Psoas muscle (tissue), 8 donors: ENCODE measurements around the gene ADGRG1. TPM values are rescaled to one million over a fixed set of nuclear protein-coding genes. Genes with fewer than 3 reads are reported as not detected.
A peak's percentile ranks its signal among the peaks of the same experiment; 100 is the strongest.
"Not testable (repeated sequence)": the region's sequence is repeated elsewhere in the genome, so short reads cannot be mapped to it uniquely, and the experiment has no call there.

Source experiments
- ATAC-seq, 4 donors: fragments of 200-7000 bp; cut with Tn5 transposase; one replicate each; pipeline ENCODE4 v1.9.1; 2020; ENCODE audit warnings: moderate library complexity in 3 of 4, mild to moderate bottlenecking in 2 of 4
- DNase-seq, 2 donors: peaks; one replicate each; pipeline ENCODE4 v3.0.0-alpha.2; 2020
- H3K27ac ChIP-seq: fragments of 200-600 bp; one replicate; pipeline ENCODE4 v1.8.0; 2022
- H3K27me3 ChIP-seq, 3 donors: fragments of 200-600 bp in 1 of 3; one replicate each; pipeline versions ENCODE4 v1.6.1 to v1.8.0; 2013 to 2022; ENCODE audit warnings: low read length in 2 of 3, mild to moderate bottlenecking in 2 of 3, moderate library complexity in 1 of 3; ENCODE audit not compliant: insufficient read depth in 3 of 3
- H3K36me3 ChIP-seq, 2 donors: fragments of 200-600 bp in 1 of 2; one replicate each; pipeline versions ENCODE4 v1.6.1 to v1.8.0; 2013 to 2022; ENCODE audit warnings: low read depth in 1 of 2, mild to moderate bottlenecking in 1 of 2, moderate library complexity in 1 of 2; ENCODE audit not compliant: insufficient read depth in 1 of 2
- H3K4me1 ChIP-seq: fragments of 200-600 bp; one replicate; pipeline ENCODE4 v1.8.0; 2022
- H3K4me3 ChIP-seq: fragments of 200-600 bp; one replicate; pipeline ENCODE4 v1.8.0; 2022; ENCODE audit warnings: mild to moderate bottlenecking
- H3K9me3 ChIP-seq: fragments of 200-600 bp; one replicate; pipeline ENCODE4 v1.8.0; 2022
- CTCF ChIP-seq: fragments of 200-600 bp; IDR thresholded peaks from one replicate; pipeline ENCODE4 v1.8.0; 2022; ENCODE audit warnings: antibody characterized with exemption
- whole genome bisulfite sequencing, 3 donors: extraction: QIAGEN DNeasy Blood & Tissue Kit; methylation state at CpG; one replicate each; pipeline versions ENCODE4 v1.1.6 to v1.1.7; 2013; 5-methylcytosine and 5-hydroxymethylcytosine counted together
- intact Hi-C, 2 donors: fragments of 100-400 bp; cut with DNase I; formaldehyde crosslinking; loops; one replicate each; pipeline versions ENCODE4 v1.11.0 to v1.14.2; 2022
- polyA plus RNA-seq, 3 donors: library from polyadenylated mRNA; stranded (reverse); fragments of 200-250 nt; gene quantifications; one replicate each; pipeline ENCODE4 v1.2.3, GENCODE V29; 2013
- total RNA-seq, 4 donors: library from RNA; stranded (reverse); fragmentation: NEBNext Ultra II Directional in 2 of 4; extraction: Animal tissue kit (Norgen Biotek cat#: 25700) in 2 of 4; gene quantifications; one replicate each; pipeline versions ENCODE4 v1.2.1 to v1.2.4, GENCODE V29; 2021 to 2023
- donor health status: healthy with polysubstance abuse.
- donor health status: DM: no; HTN: no; CAD: no; lungs with moderate emphysema.
- donor health status: Bipolar disorder and iron deficiency.
- donor health status: healthy.
- donor health status: DM: yes; HTN: yes; CAD: no.
- donor health status: DM: no; HTN: no; CAD: no.
- donor health status: DM: no; HTN: no; CAD: no.
- donor health status: DM: yes; HTN: yes; CAD: no.

The ADGRG1 gene
- total and polyA plus RNA-seq, 7 donors, result 5.3 to 19.4 (median 14.2) TPM

GRCh38 chr16:57668263-57668571 is 39.8 kb downstream of the ADGRG1 start, which contains the start of gene ADGRG3:
Gene ADGRG3 (plus strand): TSS chr16:57668306. CDS start chr16:57668348, 42 bp downstream.
- Histone ChIP-seq H3K36me3 (no peaks in the 10 kb centered on the region), H3K9me3 (no peaks in the 10 kb centered on the region), H3K27me3 (no peaks in the 10 kb centered on the region), H3K4me3 (no peak within 1 kb of the TSS), H3K4me1 (no peaks in the 10 kb centered on the region), H3K27ac (no peak within 1 kb of the TSS)
- no peak for TF ChIP-seq CTCF
- DNase-seq (no peak), ATAC-seq (no peak)
- 83 to 89% (median 85%) methylated on average over 8 to 11 of the region's 11 CpGs for WGBS, 3 donors
- intact Hi-C loops, result no loop called here

GRCh38 chr16:57668630-57669475 is 40.4 kb downstream of the ADGRG1 start:
- intact Hi-C loops, result no loop called here
- no peaks in the 10 kb centered on the region for H3K9me3 ChIP-seq
- H3K4me1 ChIP-seq, result no peaks in the 10 kb centered on the region
- DNase-seq, result peak in 1 of 2 donors; percentile 39
- no peak overlapping the region for H3K27ac ChIP-seq
- H3K4me3 ChIP-seq, result no peak overlapping the region
- TF ChIP-seq CTCF, result no peak
- ATAC-seq, result no peak
- no peaks in the 10 kb centered on the region for H3K36me3 ChIP-seq
- WGBS, 3 donors, result 81 to 82% (median 81%) methylated on average over 20 of the region's 20 CpGs
- no peaks in the 10 kb centered on the region for H3K27me3 ChIP-seq

GRCh38 chr16:57669476-57670162 is 41.2 kb downstream of the ADGRG1 start:
- no peaks in the 10 kb centered on the region for H3K4me1 ChIP-seq
- no peak for TF ChIP-seq CTCF
- H3K27me3 ChIP-seq, result no peaks in the 10 kb centered on the region
- intact Hi-C loops, result no loop called here
- no peaks in the 10 kb centered on the region for H3K36me3 ChIP-seq
- no peak overlapping the region for H3K27ac ChIP-seq
- DNase-seq (no peak), ATAC-seq (no peak)
- H3K4me3 ChIP-seq, result no peak overlapping the region
- 84 to 91% (median 85%) methylated on average over 12 of the region's 12 CpGs for WGBS, 3 donors
- H3K9me3 ChIP-seq, result no peaks in the 10 kb centered on the region

GRCh38 chr16:57670196-57670595 is 41.8 kb downstream of the ADGRG1 start:
- H3K4me3 ChIP-seq, result no peak overlapping the region

GRCh38 chr16:57671451-57671850 is 43.0 kb downstream of the ADGRG1 start:
- H3K36me3 ChIP-seq, ATAC-seq, H3K27me3 ChIP-seq, H3K9me3 ChIP-seq, H3K27ac ChIP-seq, DNase-seq, H3K4me3 ChIP-seq, H3K4me1 ChIP-seq, intact Hi-C loops: not testable (repeated sequence)
- 83 to 89% (median 84%) methylated on average over 7 of the region's 7 CpGs for WGBS, 3 donors

More at GRCh38 chr16:57670196-57670595, 41.8 kb downstream of the ADGRG1 start:
- no peaks in the 10 kb centered on the region for H3K27me3 ChIP-seq
- H3K9me3 ChIP-seq, result no peaks in the 10 kb centered on the region
- no peaks in the 10 kb centered on the region for H3K36me3 ChIP-seq
- no peak for DNase-seq
- no peak for ATAC-seq
- no peak for TF ChIP-seq CTCF
- WGBS, 3 donors, result 39 to 73% (median 50%) methylated on average over 4 of the region's 4 CpGs
- intact Hi-C loops, result no loop called here
- H3K27ac ChIP-seq, result no peak overlapping the region
- H3K4me1 ChIP-seq, result no peaks in the 10 kb centered on the region
